CD4-positive, alpha-beta T cell treated with Interleukin-17A for 1 hour (primary cell): ENCODE data around the gene CA4.
"Not testable (repeated sequence)": the region's sequence is repeated elsewhere in the genome, so short reads cannot be mapped to it uniquely, and the experiment has no call there.

Experiments used
- DNase-seq: peaks from one replicate; pipeline ENCODE4 v3.0.0-alpha.2; 2020

CA4 gene

GRCh38 chr17:60178180-60178579, 28.4 kb downstream of the CA4 start:
- DNase-seq, result not testable (repeated sequence)

- not testable (repeated sequence) for DNase-seq
Observed at GRCh38 chr17:60180380-60180779, 30.6 kb downstream of the CA4 start.

GRCh38 chr17:60186372-60186771, 36.6 kb downstream of the CA4 start:
- DNase-seq, result not testable (repeated sequence)

GRCh38 chr17:60186846-60187745, 37.3 kb downstream of the CA4 start:
- not testable (repeated sequence) for DNase-seq

- DNase-seq, result no peak
Observed at GRCh38 chr17:60188759-60189158, 39.0 kb downstream of the CA4 start.

- not testable (repeated sequence) for DNase-seq
Observed at GRCh38 chr17:60190032-60190431, 40.3 kb downstream of the CA4 start.

GRCh38 chr17:60193032-60193431, 43.3 kb downstream of the CA4 start:
- DNase-seq, result not testable (repeated sequence)

- no peak for DNase-seq
Observed at GRCh38 chr17:60193482-60193881, 43.7 kb downstream of the CA4 start.

GRCh38 chr17:60194141-60194540, 44.4 kb downstream of the CA4 start:
- not testable (repeated sequence) for DNase-seq

GRCh38 chr17:60198630-60199029, 48.9 kb downstream of the CA4 start:
- not testable (repeated sequence) for DNase-seq

GRCh38 chr17:60205782-60206181, 56.0 kb downstream of the CA4 start:
- not testable (repeated sequence) for DNase-seq

GRCh38 chr17:60208302-60208701, 58.5 kb downstream of the CA4 start:
- DNase-seq, result not testable (repeated sequence)
